NCI-H2227 treated with DMSO at 0.1 percent for 48 hours (cell line): ENCODE results near the gene RITA1.
A peak's percentile ranks its signal among the peaks of the same experiment; 100 is the strongest.
"Not testable (repeated sequence)": the region's sequence is repeated elsewhere in the genome, so short reads cannot be mapped to it uniquely, and the experiment has no call there.

Experiments
- DNase-seq: peaks from one replicate; lab custom pipeline; 2025; lab: John Stamatoyannopoulos, UW

The RITA1 gene

GRCh38 chr12:113185180-113186032, at the start of gene RITA1, which contains the start of gene DDX54:
TSS of gene RITA1 (plus strand) at chr12:113185721. CDS start at chr12:113186747, 1,026 bp downstream.
TSS of gene DDX54 (minus strand) at chr12:113185478. CDS start at chr12:113185451, 27 bp downstream.
- peak; percentile 74 for DNase-seq

DNA sequence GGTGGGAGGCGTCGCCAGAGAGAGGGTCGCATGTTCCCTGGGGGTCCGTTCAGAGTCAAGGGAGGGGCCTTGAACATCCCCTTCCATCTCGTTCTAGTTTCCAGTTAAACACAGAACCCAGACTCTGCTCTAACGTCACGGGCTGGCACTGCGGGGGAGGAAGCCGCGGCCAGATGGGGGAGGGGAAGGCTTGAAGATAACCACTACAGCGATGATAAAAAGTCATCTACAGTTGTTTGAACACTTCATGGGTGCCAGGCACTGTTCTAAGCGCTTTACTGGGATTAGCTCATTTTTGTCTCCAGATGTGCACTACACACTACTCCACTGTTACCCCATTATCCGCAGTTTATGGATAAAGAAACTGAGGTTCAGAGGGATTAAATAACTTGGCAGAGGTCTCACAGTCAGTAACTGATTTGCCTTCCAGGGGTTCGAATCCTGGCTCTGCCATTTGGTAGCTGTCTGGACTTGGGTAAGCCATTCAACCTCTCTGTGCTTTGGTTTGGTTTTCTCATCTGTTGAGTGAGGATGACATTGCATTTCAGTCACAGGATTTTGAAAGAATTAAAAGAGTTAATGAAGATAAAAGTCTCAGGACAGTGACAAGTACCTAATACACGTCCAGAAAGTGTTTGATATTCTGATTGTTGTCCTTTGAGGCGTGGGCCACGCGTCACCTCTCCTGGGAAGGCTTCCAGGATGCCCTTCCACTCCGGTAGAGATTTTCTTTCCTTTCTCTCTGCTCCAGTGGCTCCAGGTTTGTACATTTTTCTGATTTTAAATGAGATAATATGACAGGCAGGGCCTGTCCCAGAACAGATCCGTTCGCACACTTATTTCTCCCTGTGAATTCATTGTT, 49.2 kb upstream of the RITA1 start:
- DNase-seq = no peak

DNA sequence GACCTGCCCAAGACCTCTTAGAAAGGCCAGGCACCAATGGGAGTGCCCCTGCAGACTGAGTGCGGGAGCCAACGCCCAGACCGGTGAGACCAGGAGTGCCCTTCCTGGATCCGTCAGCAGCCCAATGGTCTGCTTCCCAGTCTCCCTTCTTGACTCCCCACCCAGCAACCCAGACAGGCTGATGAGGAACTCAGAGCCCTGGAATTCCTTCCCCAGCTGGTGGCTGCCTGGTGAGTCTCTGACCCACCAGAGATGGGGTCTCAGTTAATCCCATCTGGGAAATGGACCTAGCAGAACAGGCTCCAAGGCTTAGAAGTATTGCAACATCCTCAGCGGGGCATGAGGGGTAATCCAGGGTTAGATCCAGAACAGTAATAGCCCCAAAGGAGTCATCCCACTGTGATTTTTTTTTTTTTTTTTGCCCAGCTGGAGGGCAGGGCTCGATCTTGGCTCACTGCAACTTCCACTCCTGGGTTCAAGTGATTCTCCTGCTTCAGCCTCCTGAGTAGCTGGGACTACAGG, 48.5 kb upstream of the RITA1 start:
- no peak for DNase-seq

DNA sequence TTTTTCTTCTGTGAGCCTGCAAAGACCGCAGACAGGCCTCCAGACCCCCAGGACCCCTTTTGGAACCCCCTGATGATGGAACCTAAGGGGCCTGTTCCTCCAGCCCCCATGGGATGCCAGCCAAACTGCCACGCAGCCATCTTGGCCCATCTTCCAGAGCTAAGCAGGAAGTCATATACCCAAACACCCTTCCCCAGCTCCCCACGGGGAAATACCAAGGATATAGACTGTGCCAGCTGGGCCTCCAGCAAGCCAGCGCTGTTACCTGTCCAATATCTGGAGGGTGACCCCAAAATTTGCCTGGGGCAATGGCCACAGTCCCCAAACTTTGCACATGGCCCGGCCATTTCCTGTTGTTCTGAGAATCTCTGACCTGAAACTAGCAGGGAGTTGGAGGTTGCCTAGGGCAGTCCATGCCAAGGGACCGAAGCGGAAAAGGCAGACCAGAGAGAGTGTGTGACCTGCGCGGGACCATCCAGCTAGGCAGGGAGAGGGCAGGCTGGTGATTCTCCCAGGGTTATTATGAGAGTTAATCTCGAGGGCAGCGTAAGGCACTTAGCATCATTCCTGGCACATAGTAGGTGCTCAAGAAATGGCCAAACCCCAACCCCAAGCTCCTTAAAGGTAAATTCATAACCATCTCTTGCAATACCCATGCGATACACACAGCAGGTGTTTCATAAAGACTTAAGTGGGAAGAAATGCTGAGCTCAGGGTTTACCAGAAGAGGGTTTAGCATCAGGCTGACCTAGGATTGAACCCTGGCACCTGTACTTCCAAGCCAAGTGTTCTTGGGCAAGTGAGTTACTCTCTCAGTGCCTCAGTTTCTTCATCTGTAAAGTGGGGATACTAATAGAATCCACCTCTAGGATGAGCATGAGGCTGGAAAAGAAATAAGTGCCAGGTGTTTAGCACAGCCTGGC, 47.4 kb upstream of the RITA1 start:
- DNase-seq = no peak

DNA sequence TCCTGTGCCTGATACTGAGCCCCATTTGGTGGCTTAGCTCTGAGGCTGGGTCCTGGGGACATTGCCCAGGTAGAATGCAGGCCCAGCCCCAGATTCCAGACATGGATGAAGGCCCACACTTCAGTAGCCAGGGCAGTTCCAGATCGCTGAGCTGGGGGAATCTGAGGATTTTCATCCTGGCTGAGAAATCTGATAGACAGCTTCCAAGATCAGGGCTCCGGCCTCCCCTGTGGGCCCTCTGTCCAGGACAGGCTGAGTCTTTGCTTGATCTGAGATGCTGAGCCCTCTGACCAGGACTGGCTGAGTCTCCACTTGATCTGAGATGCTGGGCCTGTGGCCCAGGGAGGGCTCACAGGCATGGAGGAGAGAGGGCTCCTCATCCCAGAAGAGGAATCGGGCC, 46.7 kb upstream of the RITA1 start:
- no peak for DNase-seq

DNA sequence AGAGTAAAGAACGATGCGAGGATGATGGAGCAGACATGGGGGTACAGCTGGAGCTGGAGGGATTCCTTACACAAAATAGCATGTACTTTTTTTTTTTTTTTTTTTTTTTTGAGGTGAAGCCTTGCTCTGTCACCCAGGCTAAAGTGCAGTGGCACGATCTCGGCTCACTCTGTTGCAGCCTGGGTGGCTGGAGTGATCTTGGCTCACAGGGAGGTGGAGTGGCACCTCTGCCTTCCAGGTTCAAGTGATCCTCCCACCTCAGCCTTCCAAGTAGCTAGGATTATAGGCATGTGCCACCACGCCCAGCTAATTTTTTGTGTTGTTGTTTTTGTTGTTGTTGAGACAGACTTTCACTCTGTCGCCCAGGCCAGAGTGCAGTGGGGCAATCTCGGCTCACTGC, 44.8 kb upstream of the RITA1 start:
- DNase-seq = no peak

- DNase-seq = not testable (repeated sequence)
Observed at GRCh38 chr12:113141716-113142115, 43.8 kb upstream of the RITA1 start.

DNA sequence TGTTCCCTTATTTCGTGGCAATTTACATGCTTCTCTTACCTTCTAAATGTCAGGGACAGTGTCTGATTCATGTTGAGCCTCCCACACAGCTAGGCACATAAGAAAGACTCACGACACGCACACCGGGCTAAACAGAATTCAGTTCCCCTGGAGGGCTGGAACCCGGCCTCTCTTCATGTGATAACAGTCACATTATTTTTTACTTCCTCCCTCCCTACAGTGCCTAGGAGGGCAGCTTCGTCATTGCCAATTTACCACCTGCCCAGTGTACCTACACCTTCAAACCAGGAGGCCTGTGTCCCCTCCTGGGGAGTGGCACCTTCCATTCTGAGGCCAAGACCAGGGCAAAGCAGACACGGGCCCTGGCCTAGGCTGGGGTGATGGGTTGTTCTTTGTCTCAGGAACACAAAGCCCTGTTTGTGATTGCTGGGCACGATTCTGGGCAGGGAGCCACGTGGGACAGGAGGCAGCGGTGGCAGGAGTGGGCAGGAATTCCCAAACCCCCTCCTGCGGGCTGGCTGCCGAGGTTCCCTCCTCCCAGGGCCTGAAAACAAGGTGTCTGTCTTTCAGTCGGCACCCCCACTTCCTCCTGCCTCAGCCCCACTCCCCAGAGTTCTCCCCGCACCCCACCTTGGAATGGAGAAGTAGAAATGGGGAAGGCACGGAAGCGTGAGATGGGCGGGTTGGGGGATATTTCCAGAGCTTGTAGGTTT, 43.2 kb upstream of the RITA1 start:
- no peak for DNase-seq

GRCh38 chr12:113142886-113143332, 42.6 kb upstream of the RITA1 start:
- DNase-seq = no peak

GRCh38 chr12:113143959-113144358, 41.6 kb upstream of the RITA1 start:
- DNase-seq = no peak

- DNase-seq = no peak
Observed at GRCh38 chr12:113144806-113145205, 40.7 kb upstream of the RITA1 start.

- DNase-seq = no peak
Observed at GRCh38 chr12:113145720-113146551, 39.6 kb upstream of the RITA1 start.

DNA sequence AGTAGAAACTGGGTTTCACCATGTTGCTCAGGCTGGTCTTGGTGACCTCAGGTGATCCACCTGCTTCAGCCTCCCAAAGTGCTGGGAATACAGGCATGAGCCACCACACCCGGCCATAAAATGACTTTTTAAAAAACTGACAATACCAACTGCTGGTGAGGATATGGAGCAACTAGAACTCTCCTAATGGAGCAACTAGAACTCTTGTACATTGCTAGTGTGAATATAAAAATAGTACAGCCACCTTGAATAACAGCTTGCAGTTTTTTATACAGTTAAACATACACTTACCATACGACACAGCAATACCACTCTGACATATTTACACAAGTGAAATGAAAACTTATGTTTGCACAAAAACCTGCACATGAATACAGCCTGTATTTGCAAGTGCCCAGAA, 38.5 kb upstream of the RITA1 start:
- DNase-seq = no peak

DNA sequence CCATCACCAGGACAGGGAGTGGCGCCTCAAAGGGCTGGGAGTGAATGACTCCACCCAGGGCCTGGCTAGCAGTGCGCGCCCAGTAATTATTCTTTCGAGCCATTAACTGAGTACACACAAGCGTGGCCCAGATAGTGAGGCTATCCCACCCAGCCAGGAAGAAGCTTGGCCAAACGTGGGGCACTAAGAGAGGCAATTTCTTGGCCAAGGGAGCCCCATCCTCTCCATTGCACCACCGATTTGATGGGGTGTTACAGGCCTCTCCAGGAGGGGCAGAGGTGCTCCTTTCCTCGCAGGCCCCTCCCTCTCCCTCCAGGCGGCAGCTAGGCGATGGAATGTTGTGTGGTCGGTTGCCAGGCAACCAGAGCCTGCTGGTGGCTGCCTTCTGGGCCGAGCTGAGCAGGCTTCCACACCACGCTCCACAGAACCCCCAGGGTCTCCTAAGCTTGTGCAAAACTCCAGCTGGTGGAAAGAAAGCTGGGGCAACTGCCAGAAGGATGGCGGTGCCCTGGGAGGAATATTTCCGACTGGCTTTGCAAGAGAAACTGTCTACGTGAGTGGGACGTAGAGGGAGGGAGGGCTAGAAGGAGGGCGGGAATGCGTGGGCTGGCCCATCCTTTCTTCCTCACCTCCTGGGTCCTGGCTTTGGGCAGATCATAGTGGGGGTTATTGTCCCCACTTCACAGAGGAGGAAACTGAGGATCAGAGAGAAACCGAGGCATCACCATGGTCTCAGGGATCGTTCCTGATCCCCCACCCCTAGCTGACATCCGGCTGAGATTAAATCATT, 36.0 kb upstream of the RITA1 start, which contains the start of gene CFAP73:
Gene CFAP73 (plus strand): TSS at position 364 of the 790 bp plus-strand sequence. CDS start 134 bp downstream, at position 498.
- DNase-seq = peak; percentile 88

GRCh38 chr12:113151655-113152054, 33.9 kb upstream of the RITA1 start:
- no peak for DNase-seq

DNA sequence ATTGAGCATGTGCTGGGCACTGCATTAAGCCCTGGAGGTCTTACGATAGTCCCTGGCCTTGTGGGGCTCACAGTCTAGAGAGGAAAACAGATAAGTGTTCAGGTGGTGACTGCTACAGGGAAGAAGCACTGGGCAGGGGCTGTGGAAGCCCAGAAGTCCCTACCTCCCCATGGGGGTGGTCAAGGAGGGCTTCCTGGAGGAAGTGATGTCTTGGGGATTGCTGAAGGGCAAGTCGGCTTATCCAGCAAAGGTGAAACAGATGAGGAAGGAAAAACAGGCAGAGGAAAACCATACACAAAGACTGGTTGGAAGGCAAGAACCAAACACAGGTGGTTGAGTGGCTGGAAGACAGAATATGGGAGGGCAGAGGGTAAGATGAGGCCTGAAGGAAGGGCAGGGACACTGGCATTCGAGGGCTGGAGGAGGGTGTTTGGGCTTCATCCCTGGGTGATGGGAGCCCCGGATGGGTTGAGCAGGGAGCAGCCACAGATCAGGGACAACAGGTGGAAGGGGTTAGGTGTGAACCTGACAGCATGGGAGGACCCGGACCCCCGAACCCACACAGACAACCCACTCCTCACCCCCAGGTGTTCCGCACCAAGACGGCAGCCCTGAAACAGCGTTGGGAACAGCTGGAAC, 33.2 kb upstream of the RITA1 start:
- DNase-seq = no peak

- DNase-seq = peak; percentile 61
Observed at GRCh38 chr12:113152835-113153814, 32.4 kb upstream of the RITA1 start.
